GM12878 (cell line): ENCODE data around the gene ADGRL3. TPM values are rescaled to one million over a fixed set of nuclear protein-coding genes. Genes with fewer than 3 reads are reported as not detected.

ENCODE experiments used
- ATAC-seq: fragments of 200-7000 bp; cut with Tn5 transposase; 3 replicates; pipeline ENCODE4 v1.9.1; 2020; ENCODE audit warnings: mild to moderate bottlenecking, moderate library complexity
- BruUV-seq: library from RNA; stranded (reverse); fragments of 400-500 nt; replicated peaks from 2 replicates; lab custom pipeline; 2021; lab: Mats Ljungman, UMichigan
- CTCF ChIA-PET: fragments of 300-600 bp; sonication (Branson Sonifier 250); formaldehyde crosslinking; extraction: SDS; loops from one replicate; lab custom pipeline; 2021; ENCODE audit warnings: inconsistent platforms; lab: Yijun Ruan, JAX
- POLR2A ChIA-PET: fragments of 350-600 bp; formaldehyde crosslinking; extraction: SDS; loops from one replicate; lab custom pipeline; 2021; ENCODE audit warnings: inconsistent platforms; lab: Charles Lee
- RAD21 ChIA-PET: fragments of 300-600 bp; sonication (Branson Sonifier 250); formaldehyde crosslinking; loops from one replicate; lab custom pipeline; 2023; ENCODE audit warnings: antibody characterized with exemption; ENCODE audit not compliant: unreplicated experiment; lab: Charles Lee
- SMC1A ChIA-PET: fragments of 300-600 bp; sonication (Branson Sonifier 250); formaldehyde crosslinking; loops from one replicate; lab custom pipeline; 2023; ENCODE audit not compliant: unreplicated experiment, uncharacterized antibody; lab: Charles Lee
- DNase-seq: peaks from one replicate; pipeline ENCODE4 v3.0.0-alpha.2; 2011; ENCODE audit warnings: low read depth, low spot score
- FAIRE-seq: peaks from 3 replicates; lab custom pipeline; 2011; peaks lifted over from hg19 to GRCh38; lab: Jason Lieb, UNC
- H2AFZ ChIP-seq: 2 replicates; pipeline ENCODE4 v1.6.0; 2011; ENCODE audit warnings: low read depth, low read length, control low read depth; ENCODE audit not compliant: control insufficient read depth
- H3K27ac ChIP-seq: 2 replicates; pipeline ENCODE4 v1.5.1; 2011; ENCODE audit warnings: control low read depth; ENCODE audit not compliant: control insufficient read depth, insufficient read depth
- H3K27me3 ChIP-seq, 2 experiments: replicated peaks in 1 of 2; 2 replicates each; pipeline versions ENCODE4 v1.6.0 to v1.6.1; 2011; ENCODE audit warnings: low read length in 1 of 2; ENCODE audit not compliant: control insufficient read depth in 2 of 2, insufficient read depth in 2 of 2
- H3K36me3 ChIP-seq, 2 experiments: 2 replicates each; pipeline ENCODE4 v1.5.1; 2011; ENCODE audit warnings: low read length in 1 of 2; ENCODE audit not compliant: control insufficient read depth in 2 of 2, insufficient read depth in 2 of 2
- H3K4me1 ChIP-seq: 2 replicates; pipeline ENCODE4 v1.6.1; 2011; ENCODE audit warnings: mild to moderate bottlenecking, low read length, moderate library complexity, mixed read lengths; ENCODE audit not compliant: control insufficient read depth, insufficient read depth
- H3K4me2 ChIP-seq: 2 replicates; pipeline ENCODE4 v1.6.0; 2011; ENCODE audit warnings: control low read depth; ENCODE audit not compliant: control insufficient read depth, insufficient read depth
- H3K4me3 ChIP-seq: fragments of 200-600 bp; sonication (generic); 2 replicates; pipeline ENCODE4 v1.5.1; 2016
- H3K79me2 ChIP-seq: 2 replicates; pipeline ENCODE4 v1.6.0; 2011; ENCODE audit warnings: low read length; ENCODE audit not compliant: control insufficient read depth, insufficient read depth
- H3K9ac ChIP-seq: 2 replicates; pipeline ENCODE4 v1.8.0; 2011; ENCODE audit warnings: low read length, control low read depth, mixed read lengths; ENCODE audit not compliant: control insufficient read depth, insufficient read depth
- H3K9me3 ChIP-seq: replicated peaks from 3 replicates; pipeline ENCODE4 v1.5.1; 2011; ENCODE audit warnings: mild to moderate bottlenecking, low read length; ENCODE audit not compliant: control insufficient read depth, insufficient read depth
- H4K20me1 ChIP-seq: 2 replicates; pipeline ENCODE4 v1.6.0; 2011; ENCODE audit not compliant: control insufficient read depth, insufficient read depth
- CEBPB ChIP-seq, 2 experiments: fragments of 150-350 bp in 1 of 2; IDR thresholded peaks; 2 replicates each; pipeline ENCODE4 v1.6.1; 2012 to 2014; ENCODE audit warnings: low read depth in 2 of 2, low read length in 2 of 2, borderline replicate concordance in 1 of 2, inconsistent platforms in 1 of 2
- DPF2 ChIP-seq: fragments of 450-650 bp; IDR thresholded peaks from 2 replicates; pipeline ENCODE4 v1.6.1; 2017; ENCODE audit warnings: mild to moderate bottlenecking
- IRF4 ChIP-seq: IDR thresholded peaks from 2 replicates; pipeline ENCODE4 v1.6.1; 2011; ENCODE audit warnings: low read depth, low read length
- JUND ChIP-seq: IDR thresholded peaks from 2 replicates; pipeline ENCODE4 v1.6.1; 2012; ENCODE audit warnings: low read depth, mild to moderate bottlenecking, low read length, improper control_type of control experiment, moderate library complexity
- MAX ChIP-seq: IDR thresholded peaks from 2 replicates; pipeline ENCODE4 v1.6.1; 2012; ENCODE audit warnings: low read depth, low read length, improper control_type of control experiment
- MEF2B ChIP-seq: fragments of 450-650 bp; IDR thresholded peaks from 2 replicates; pipeline ENCODE4 v1.6.1; 2018; ENCODE audit warnings: mild to moderate bottlenecking, moderate library complexity; ENCODE audit not compliant: partially characterized antibody, poor library complexity, severe bottlenecking
- MXI1 ChIP-seq: fragments of 150-350 bp; IDR thresholded peaks from 2 replicates; pipeline ENCODE4 v1.6.1; 2011; ENCODE audit warnings: low read depth, mild to moderate bottlenecking, inconsistent platforms, low read length, improper control_type of control experiment
- NFXL1 ChIP-seq: fragments of 450-650 bp; IDR thresholded peaks from 2 replicates; pipeline ENCODE4 v1.6.1; 2017; ENCODE audit warnings: antibody characterized with exemption, mild to moderate bottlenecking, borderline replicate concordance
- NFYB ChIP-seq: IDR thresholded peaks from 2 replicates; pipeline ENCODE4 v1.6.1; 2011; ENCODE audit warnings: low read depth, mild to moderate bottlenecking, low read length, improper control_type of control experiment, moderate library complexity; ENCODE audit not compliant: insufficient read depth
- PBX3 ChIP-seq: IDR thresholded peaks from 2 replicates; pipeline ENCODE4 v1.6.1; 2011; ENCODE audit warnings: mild to moderate bottlenecking, low read depth, low read length, moderate library complexity; ENCODE audit not compliant: insufficient replicate concordance
- PKNOX1 ChIP-seq: fragments of 450-650 bp; IDR thresholded peaks from 2 replicates; pipeline ENCODE4 v1.6.1; 2016; ENCODE audit warnings: mild to moderate bottlenecking
- PML ChIP-seq: IDR thresholded peaks from 2 replicates; pipeline ENCODE4 v1.6.1; 2012; ENCODE audit warnings: low read length, inconsistent platforms
- POLR2AphosphoS2 ChIP-seq: IDR thresholded peaks from 2 replicates; pipeline ENCODE4 v1.6.1; 2011; ENCODE audit warnings: low read depth, mild to moderate bottlenecking, low read length, improper control_type of control experiment, moderate library complexity
- POU2F2 ChIP-seq: IDR thresholded peaks from 3 replicates; pipeline ENCODE4 v1.6.1; 2011; ENCODE audit warnings: low read depth, mild to moderate bottlenecking, low read length, borderline replicate concordance
- SIN3A ChIP-seq: IDR thresholded peaks from 2 replicates; pipeline ENCODE4 v1.6.1; 2012; ENCODE audit warnings: low read depth, low read length, improper control_type of control experiment
- SMAD5 ChIP-seq: IDR thresholded peaks from 2 replicates; pipeline ENCODE4 v1.6.1; 2016; ENCODE audit warnings: antibody characterized with exemption, low read depth
- STAT3 ChIP-seq: IDR thresholded peaks from 2 replicates; pipeline ENCODE4 v1.6.1; 2011; ENCODE audit warnings: low read depth, low read length, improper control_type of control experiment
- TAF1 ChIP-seq: IDR thresholded peaks from 2 replicates; pipeline ENCODE4 v1.6.1; 2011; ENCODE audit warnings: mild to moderate bottlenecking, low read depth, low read length, borderline replicate concordance
- in situ Hi-C: fragments of 300-500 bp; cut with MboI; formaldehyde crosslinking; loops from 9 replicates; pipeline ENCODE4 v1.14.3; 2018; ENCODE audit warnings: mixed read lengths
- intact Hi-C: fragments of 100-400 bp; cut with micrococcal nuclease; formaldehyde crosslinking; loops from one replicate; pipeline ENCODE4 v1.14.2; 2022; ENCODE audit not compliant: unreplicated experiment
- polyA plus RNA-seq, 11 experiments: library from polyadenylated mRNA; depleted of rRNA in 4 of 11; unstranded in 6 of 11; stranded (reverse) in 5 of 11; fragments of >200 nt; fragmentation: Nextera tagmentation in 4 of 11; fragmentation: Illumina TruSeq in 1 of 11; extraction: Ambion mirVana in 4 of 11; extraction: Trizol in 1 of 11; gene quantifications; 1 replicate in 1 of 11; 2 replicates in 10 of 11; pipeline versions ENCODE4 v1.2.1 to v1.2.3, GENCODE V29; 2011 to 2016; ENCODE audit warnings: inconsistent platforms in 2 of 11, missing spikeins in 2 of 11, low read depth in 1 of 11
- total RNA-seq, 4 experiments: library from RNA; depleted of rRNA in 3 of 4; stranded (reverse); fragments of >200 nt in 3 of 4; fragmentation: Illumina TruSeq in 1 of 4; extraction: Trizol in 1 of 4; gene quantifications; 2 replicates each; pipeline versions ENCODE4 v1.2.1 to v1.2.3, GENCODE V29; 2013 to 2021
- TF ChIP-seq, protein P1 (sequence below): IDR thresholded peaks from 2 replicates; pipeline ENCODE4 v1.6.1; 2012; ENCODE audit warnings: low read depth, low read length, improper control_type of control experiment

The ADGRL3 gene
- total and polyA plus RNA-seq, 10 of the 15 experiments (the other 5 are each of a cell fraction or from before 2014, with no cell fraction given): 1.1 TPM; not detected in 9

GRCh38 chr4:61445374-61446063 is 245.4 kb downstream of the ADGRL3 start (continued):
- TF ChIP-seq PBX3 (no peak), TAF1 (no peak)
- TF ChIP-seq, protein P1, sequence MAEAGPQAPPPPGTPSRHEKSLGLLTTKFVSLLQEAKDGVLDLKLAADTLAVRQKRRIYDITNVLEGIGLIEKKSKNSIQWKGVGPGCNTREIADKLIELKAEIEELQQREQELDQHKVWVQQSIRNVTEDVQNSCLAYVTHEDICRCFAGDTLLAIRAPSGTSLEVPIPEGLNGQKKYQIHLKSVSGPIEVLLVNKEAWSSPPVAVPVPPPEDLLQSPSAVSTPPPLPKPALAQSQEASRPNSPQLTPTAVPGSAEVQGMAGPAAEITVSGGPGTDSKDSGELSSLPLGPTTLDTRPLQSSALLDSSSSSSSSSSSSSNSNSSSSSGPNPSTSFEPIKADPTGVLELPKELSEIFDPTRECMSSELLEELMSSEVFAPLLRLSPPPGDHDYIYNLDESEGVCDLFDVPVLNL: no peak

DNA sequence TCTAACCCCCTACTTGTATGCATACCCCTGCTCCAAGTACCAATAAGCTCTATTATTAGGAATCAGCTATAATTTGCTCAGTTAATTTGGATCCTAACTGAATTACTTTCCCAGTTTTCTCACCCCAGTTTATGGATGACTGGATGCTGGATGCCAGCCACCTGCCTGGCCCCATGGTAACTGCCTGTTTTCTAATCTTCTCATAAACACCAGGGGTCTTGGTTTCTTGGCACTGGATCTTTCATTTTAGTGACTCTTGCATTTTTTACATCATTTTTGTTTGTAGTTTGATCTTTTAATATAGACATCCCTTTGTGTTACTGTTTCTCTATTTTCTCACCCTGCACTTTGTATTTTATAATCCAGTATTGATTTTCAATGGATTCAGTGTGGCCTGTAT is 246.8 kb downstream of the ADGRL3 start:
- TF ChIP-seq POLR2AphosphoS2 (no peak), MXI1 (no peak), JUND (no peak), TAF1 (no peak), IRF4 (no peak), SMAD5 (no peak), STAT3 (no peak), MEF2B (no peak), PKNOX1 (no peak), POU2F2 (no peak), MAX (no peak), PML (no peak), DPF2 (no peak), NFYB (no peak), SIN3A (no peak), CEBPB (IDR thresholded peaks at IDR 0.05; ENCODE audit: borderline replicate concordance in 1 of 2, low read depth in 2 of 2, low read length in 2 of 2) (no peak), NFXL1 (no peak)
- Histone ChIP-seq H2AFZ (no peak overlapping the region), H3K36me3 (no peaks in the 10 kb centered on the region), H3K4me2 (no peak overlapping the region), H3K27ac (no peak overlapping the region), H4K20me1 (no peaks in the 10 kb centered on the region), H3K9me3 (no peaks in the 10 kb centered on the region), H3K27me3 (no peaks in the 10 kb centered on the region), H3K4me3 (no peak overlapping the region), H3K4me1 (no peaks in the 10 kb centered on the region), H3K9ac (no peak overlapping the region), H3K79me2 (no peaks in the 10 kb centered on the region)
- ChIA-PET RAD21 (no interaction called here), SMC1A (interaction anchor here (1.4 kb wide), 1 partner anchor 9 kb away, joined by 3 read pairs; no protein-coding TSS in a partner anchor), CTCF (no interaction called here), POLR2A (no interaction called here)
- intact Hi-C loops: no loop called here
- no TSS peak for BruUV-seq
- no peak for DNase-seq
- ATAC-seq: no peak
- in situ Hi-C loops: no loop called here
- no peak for FAIRE-seq
